NB4 (cell line): ENCODE results near the gene FPR1.

Experiments
- DNase-seq: peaks from one replicate; pipeline ENCODE4 v3.0.0; 2010; ENCODE audit warnings: low read depth
- H3K4me3 ChIP-seq: one replicate; pipeline ENCODE4 v1.5.1; 2011; ENCODE audit warnings: mild to moderate bottlenecking, low read depth, low read length, moderate library complexity
- CTCF ChIP-seq: IDR thresholded peaks from one replicate; pipeline ENCODE4 v1.5.1; 2012; ENCODE audit warnings: low read depth, low read length
- MAX ChIP-seq: IDR thresholded peaks from 2 replicates; pipeline ENCODE4 v1.6.1; 2011; ENCODE audit warnings: low read depth, low read length
- MYC ChIP-seq: IDR thresholded peaks from 2 replicates; pipeline ENCODE4 v1.6.1; 2011; ENCODE audit warnings: low read depth, low read length
- POLR2A ChIP-seq: IDR thresholded peaks from 2 replicates; pipeline ENCODE4 v1.6.1; 2011; ENCODE audit warnings: mild to moderate bottlenecking; ENCODE audit not compliant: insufficient read length; ENCODE audit errors: extremely low read depth

FPR1 gene

GRCh38 chr19:51789061-51789795, 37.5 kb upstream of the FPR1 start:
- no peak overlapping the region for H3K4me3 ChIP-seq
- TF ChIP-seq CTCF: no peak
- no peak for TF ChIP-seq POLR2A
- no peak for TF ChIP-seq MAX
- TF ChIP-seq MYC: no peak
- DNase-seq: no peak

GRCh38 chr19:51788029-51788428, 36.4 kb upstream of the FPR1 start:
- TF ChIP-seq MYC (no peak), POLR2A (no peak), MAX (no peak), CTCF (no peak)
- DNase-seq: no peak
- no peak overlapping the region for H3K4me3 ChIP-seq

- no peak for TF ChIP-seq POLR2A
- TF ChIP-seq CTCF: no peak
- no peak for TF ChIP-seq MAX
- TF ChIP-seq MYC: no peak
- no peak for DNase-seq
- no peak overlapping the region for H3K4me3 ChIP-seq
Observed at GRCh38 chr19:51786646-51787494, 35.2 kb upstream of the FPR1 start.

- peak; percentile 94 for DNase-seq
- H3K4me3 ChIP-seq: no peak overlapping the region
- TF ChIP-seq MYC (no peak), POLR2A (no peak), MAX (no peak), CTCF (no peak)
Observed at GRCh38 chr19:51784922-51785690, 33.4 kb upstream of the FPR1 start.

GRCh38 chr19:51784109-51784785, 32.6 kb upstream of the FPR1 start:
- TF ChIP-seq MAX (no peak), CTCF (no peak), MYC (no peak), POLR2A (no peak)
- DNase-seq: no peak
- no peak overlapping the region for H3K4me3 ChIP-seq
